Activated CD4-positive, alpha-beta T cell treated with anti-CD3 and anti-CD28 coated beads, Interleukin-2, amount 50 U/mL, for 48 hours (primary cell): ENCODE measurements around the gene IDH1.
"Not testable (repeated sequence)": the region's sequence is repeated elsewhere in the genome, so short reads cannot be mapped to it uniquely, and the experiment has no call there.

Source experiments
- DNase-seq, 2 experiments: peaks; one replicate each; pipeline ENCODE4 v3.0.0-alpha.2; 2020

The IDH1 gene

DNA sequence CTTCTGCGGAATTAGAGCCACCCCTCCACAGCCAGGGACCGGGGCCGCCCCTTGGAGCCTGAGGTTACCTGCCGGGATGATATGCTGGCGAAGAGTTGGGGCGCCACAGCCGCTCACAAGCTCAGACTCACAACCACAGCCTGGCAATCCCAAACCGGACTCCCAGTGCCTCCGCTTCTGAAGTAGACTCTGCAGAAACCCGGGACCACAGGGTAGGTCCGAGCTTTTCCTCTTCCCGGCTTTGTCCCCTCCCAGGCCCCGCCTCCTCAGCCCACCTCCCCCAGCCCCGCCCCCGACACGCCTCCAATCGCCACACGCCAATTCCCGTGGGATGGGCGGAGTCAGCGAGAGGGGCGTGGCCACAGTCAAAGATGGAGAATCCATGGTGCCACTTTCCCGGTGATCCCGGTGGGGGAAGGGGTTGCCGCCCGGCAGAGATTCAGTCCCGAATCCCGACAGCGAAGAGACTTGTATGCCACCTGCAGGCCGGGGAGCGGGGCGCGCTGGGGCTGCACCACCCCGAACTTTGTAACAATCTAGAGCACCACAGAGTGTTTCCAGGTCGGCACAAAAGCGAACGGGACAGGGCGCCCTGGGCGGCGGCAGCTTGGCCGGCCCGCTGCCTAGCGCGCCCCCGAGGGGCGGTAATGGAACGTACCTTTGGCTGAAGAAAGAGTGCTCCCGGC, at the start of gene IDH1:
Gene IDH1, minus strand, starts transcription at position 201 of the 686 bp plus-strand sequence. CDS start 3,520 bp downstream, outside the sequence.
- DNase-seq: peak; percentile 98 to 99

DNA sequence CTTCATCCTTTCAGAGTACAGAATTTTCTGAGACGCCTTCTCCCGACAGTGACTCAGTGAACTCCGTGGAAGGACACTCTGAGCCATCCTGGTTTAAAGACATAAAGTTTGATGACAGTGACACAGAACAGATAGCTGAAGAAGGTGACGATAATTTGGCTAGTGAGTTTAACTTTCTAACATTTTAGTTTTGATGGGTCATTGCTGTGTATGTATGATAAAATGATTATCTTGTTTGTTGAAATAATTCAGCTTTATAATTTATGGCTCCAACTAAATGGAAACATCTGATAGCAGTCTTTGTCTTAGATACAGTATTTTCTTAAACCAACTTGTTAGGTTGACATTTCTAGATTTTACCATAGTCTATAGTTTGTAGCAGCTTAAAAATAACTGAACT, 49.3 kb upstream of the IDH1 start:
- DNase-seq: no peak

GRCh38 chr2:208300847-208301618, 46.2 kb upstream of the IDH1 start:
- DNase-seq: no peak

- DNase-seq: no peak
These were observed 43.1 kb upstream of the IDH1 start for GRCh38 chr2:208297961-208298360.

GRCh38 chr2:208296610-208297009, 41.7 kb upstream of the IDH1 start:
- no peak for DNase-seq

DNA sequence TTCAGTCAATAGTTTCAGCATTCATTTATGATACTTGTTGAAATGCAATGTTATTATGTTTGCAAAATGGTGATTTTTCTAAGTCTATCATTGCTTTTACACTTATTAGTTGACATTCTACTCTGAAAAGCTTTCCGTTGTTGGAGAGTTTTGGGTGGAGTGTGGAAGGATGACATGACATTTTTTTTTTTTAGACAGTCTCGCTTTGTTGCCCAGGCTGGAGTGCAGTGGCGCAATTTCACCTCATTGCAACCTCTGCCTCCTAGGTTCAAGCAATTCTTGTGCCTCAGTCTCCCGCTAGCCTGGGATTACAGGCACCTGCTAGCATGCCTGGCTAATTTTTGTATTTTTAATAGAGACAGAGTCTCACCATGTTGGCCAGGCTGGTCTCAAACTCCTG, 41.0 kb upstream of the IDH1 start:
- no peak for DNase-seq

DNA sequence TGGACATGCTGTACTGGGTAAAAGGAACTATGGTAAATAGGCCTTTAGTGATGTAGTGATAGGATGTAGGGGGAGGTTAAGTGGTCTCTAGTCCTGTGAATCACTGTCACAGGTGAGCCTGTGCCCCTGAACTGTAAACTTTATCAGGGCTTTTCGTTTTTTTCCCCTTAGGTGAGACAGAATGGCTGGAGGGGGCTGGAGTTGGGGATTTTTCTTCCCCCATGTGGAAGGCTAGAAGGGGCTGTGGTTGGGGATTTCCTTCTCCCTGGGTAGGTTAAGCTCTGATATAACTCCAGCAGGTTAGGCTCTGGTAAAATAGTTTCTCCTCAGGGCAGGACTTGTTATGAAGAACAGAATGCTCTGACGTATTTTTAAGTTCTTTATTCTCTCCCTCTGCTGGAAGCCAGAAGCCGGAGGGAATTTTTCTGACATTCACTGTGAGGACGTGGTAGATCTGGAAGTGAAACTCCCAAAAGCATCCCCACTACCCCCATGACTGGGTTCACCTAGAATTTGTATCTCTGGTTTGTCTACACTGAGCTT, 39.7 kb upstream of the IDH1 start:
- no peak for DNase-seq

DNA sequence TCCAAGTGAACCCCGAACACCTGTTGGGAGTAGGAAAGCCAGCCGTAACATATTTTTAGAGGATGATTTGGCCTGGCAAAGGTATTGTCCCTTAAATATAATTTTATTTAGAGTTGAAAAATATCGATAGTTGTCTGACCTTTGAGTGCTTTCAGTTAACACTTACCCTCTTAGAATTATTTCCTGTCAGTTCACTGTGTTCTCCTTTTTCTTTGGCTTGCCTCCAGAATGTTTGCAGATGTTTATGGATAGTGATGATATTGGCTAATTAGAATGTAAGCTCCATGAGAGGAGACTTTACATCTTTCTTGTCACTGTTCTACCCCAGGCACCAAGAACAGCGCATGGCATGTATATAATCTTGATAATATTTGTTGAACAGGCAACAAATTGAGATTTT, 31.0 kb upstream of the IDH1 start:
- DNase-seq: no peak

DNA sequence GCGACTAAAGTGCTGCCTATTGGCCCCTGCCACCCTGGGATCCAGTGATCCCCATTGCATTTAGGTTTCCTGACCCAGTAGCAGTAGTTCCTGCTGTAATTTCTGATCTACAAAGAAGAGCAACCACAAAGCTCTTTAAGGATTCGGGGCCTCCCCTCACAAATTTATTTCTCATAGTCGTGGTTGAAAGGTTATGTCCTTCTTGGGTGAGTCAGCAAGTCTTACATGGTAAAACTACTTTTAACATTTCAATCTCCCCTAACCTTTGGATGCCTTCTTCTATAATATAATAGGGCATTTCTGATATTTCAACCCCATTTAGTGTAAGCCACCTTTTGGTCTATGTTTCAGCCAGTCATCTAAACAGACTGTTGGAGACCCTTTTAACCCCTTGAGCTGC, 26.1 kb upstream of the IDH1 start:
- DNase-seq: no peak

GRCh38 chr2:208280234-208280633, 25.4 kb upstream of the IDH1 start:
- no peak for DNase-seq

DNA sequence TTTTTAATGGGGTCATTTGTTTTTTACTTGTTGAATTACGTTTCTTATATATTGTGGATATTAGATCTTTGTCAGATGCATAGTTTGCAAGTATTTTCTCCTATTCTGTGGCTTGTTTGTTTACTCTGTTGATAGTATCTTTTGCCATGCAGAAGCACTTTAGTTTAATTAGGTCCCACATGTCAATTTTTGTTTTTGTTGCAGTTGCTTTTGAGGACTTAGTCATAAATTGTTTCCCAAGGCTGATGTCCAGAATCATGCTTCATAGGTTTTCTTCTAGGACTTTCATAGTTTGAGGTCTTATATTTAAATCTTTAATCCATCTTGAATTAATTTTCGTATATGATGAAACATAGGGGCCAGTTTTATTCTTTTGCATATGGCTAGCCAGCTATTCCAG, 24.4 kb upstream of the IDH1 start:
- DNase-seq: no peak

DNA sequence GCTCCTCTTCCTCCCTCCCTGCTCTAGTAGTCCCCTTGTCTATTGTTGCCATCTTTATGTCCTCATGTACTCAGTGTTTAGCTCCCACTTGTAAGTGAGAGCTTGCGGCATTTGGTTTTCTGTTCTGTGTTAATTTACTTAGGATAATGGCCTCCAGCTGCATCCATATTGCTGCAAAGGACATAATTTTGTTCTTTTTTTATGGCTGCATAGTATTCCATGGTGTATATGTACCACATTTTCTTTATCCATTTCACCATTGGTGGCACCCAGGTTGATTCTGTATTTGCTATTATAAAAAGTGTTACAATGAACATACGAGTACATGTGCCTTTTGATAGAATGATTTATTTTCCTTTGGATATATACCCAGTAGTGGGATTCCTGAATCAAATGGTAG, 23.7 kb upstream of the IDH1 start:
- DNase-seq: no peak

DNA sequence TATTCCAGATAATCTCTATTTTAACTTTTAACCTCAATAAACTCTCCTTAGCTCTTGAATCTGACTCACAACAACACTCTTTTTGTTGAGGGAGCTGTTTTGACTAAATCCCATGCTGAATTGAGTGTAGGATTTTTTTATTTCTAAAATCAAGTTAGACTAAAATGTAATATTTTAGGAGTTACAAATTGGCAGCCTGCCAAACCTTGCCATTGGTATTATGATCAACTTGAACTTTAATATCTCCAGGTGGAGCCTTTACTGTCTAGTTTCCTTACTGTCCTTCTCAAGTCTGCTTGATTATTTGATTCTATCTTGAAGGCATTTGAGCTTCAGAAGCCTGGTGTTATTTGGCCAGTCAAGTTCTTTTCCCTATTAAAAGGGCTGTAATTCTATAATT, 19.9 kb upstream of the IDH1 start:
- no peak for DNase-seq

GRCh38 chr2:208269091-208269490, 14.2 kb upstream of the IDH1 start:
- no peak for DNase-seq

DNA sequence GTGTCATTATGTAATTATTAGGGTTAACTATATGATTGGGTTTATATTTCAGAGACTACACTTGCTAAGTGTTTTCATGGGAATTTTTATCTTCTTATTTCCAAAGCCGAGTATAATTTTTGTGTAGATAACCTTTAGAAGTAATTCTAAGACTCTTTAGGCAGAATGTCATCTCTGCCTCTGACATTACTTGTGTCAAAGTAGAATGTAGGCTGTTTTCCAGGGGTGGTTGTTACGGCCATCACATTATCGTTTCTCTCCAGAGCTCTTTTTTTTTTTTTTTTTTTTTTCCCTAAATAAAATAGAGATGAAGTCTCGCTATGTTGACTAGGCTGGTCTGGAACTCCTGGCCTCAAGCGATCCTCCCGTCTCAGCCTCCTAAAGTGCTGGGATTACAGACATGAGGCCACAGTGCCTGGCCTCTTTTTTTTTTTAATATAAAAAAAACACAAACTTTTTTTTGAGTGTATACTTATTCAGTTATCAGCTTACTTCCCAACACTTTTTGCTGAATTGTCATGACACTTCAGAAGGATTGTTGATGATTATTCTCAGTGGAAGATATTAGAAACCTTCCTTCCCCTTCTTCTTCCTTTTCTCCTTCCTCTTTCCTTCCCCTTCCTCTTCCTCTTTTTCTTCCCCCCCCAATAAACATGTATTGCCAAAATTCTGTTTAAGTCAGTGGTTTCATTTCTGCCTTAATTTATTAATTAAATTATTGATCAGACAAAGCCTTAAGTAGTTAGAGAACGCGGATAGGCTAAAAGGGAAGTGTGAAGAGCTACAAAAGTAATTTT, 13.5 kb upstream of the IDH1 start:
- DNase-seq: no peak

GRCh38 chr2:208267526-208267925, 12.7 kb upstream of the IDH1 start:
- DNase-seq: not testable (repeated sequence)

- no peak for DNase-seq
These were observed 12.1 kb upstream of the IDH1 start for GRCh38 chr2:208266936-208267335.

DNA sequence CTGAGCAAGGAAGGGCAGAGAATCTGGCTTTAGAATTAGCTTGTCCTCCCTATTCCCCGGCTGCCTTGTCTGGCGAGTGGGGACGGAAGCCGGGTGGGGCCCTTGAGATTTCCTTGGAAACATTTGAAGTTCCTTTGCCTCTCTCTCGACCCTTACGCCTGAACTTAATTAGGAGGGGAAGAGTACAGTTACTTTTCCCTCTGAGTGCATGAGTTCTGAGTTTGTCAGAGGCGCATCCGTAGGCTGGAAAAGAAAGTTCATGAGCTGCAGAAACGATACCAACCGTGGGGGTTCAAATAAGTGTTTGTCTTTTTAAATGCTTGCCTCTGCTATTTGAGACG, 11.7 kb upstream of the IDH1 start:
- DNase-seq: no peak

GRCh38 chr2:208265801-208266552, 11.1 kb upstream of the IDH1 start, which contains the start of gene PIKFYVE:
Gene PIKFYVE (plus strand): TSS chr2:208266255. CDS start chr2:208271520, 5,265 bp downstream.
- DNase-seq: peak; percentile 88 to 93

- DNase-seq: peak; percentile 46 to 54
These were observed 10.5 kb upstream of the IDH1 start for GRCh38 chr2:208265371-208265800.

GRCh38 chr2:208256849-208257813, 2.3 kb upstream of the IDH1 start:
- not testable (repeated sequence) for DNase-seq
